GM12878 (cell line): ENCODE data around the gene KRTAP5-3. TPM values are rescaled to one million over a fixed set of nuclear protein-coding genes. Genes with fewer than 3 reads are reported as not detected.
"Not testable (repeated sequence)": the region's sequence is repeated elsewhere in the genome, so short reads cannot be mapped to it uniquely, and the experiment has no call there.

Experiments used
- ATAC-seq: fragments of 200-7000 bp; cut with Tn5 transposase; 3 replicates; pipeline ENCODE4 v1.9.1; 2020; ENCODE audit warnings: mild to moderate bottlenecking, moderate library complexity
- BruUV-seq: library from RNA; stranded (reverse); fragments of 400-500 nt; replicated peaks from 2 replicates; lab custom pipeline; 2021; lab: Mats Ljungman, UMichigan
- CTCF ChIA-PET: fragments of 300-600 bp; sonication (Branson Sonifier 250); formaldehyde crosslinking; extraction: SDS; loops from one replicate; lab custom pipeline; 2021; ENCODE audit warnings: inconsistent platforms; lab: Yijun Ruan, JAX
- POLR2A ChIA-PET: fragments of 350-600 bp; formaldehyde crosslinking; extraction: SDS; loops from one replicate; lab custom pipeline; 2021; ENCODE audit warnings: inconsistent platforms; lab: Charles Lee
- RAD21 ChIA-PET: fragments of 300-600 bp; sonication (Branson Sonifier 250); formaldehyde crosslinking; loops from one replicate; lab custom pipeline; 2023; ENCODE audit warnings: antibody characterized with exemption; ENCODE audit not compliant: unreplicated experiment; lab: Charles Lee
- SMC1A ChIA-PET: fragments of 300-600 bp; sonication (Branson Sonifier 250); formaldehyde crosslinking; loops from one replicate; lab custom pipeline; 2023; ENCODE audit not compliant: unreplicated experiment, uncharacterized antibody; lab: Charles Lee
- DNase-seq: peaks from one replicate; pipeline ENCODE4 v3.0.0-alpha.2; 2011; ENCODE audit warnings: low read depth, low spot score
- FAIRE-seq: peaks from 3 replicates; lab custom pipeline; 2011; peaks lifted over from hg19 to GRCh38; lab: Jason Lieb, UNC
- H2AFZ ChIP-seq: 2 replicates; pipeline ENCODE4 v1.6.0; 2011; ENCODE audit warnings: low read depth, low read length, control low read depth; ENCODE audit not compliant: control insufficient read depth
- H3K27ac ChIP-seq: 2 replicates; pipeline ENCODE4 v1.5.1; 2011; ENCODE audit warnings: control low read depth; ENCODE audit not compliant: control insufficient read depth, insufficient read depth
- H3K27me3 ChIP-seq, 2 experiments: replicated peaks in 1 of 2; 2 replicates each; pipeline versions ENCODE4 v1.6.0 to v1.6.1; 2011; ENCODE audit warnings: low read length in 1 of 2; ENCODE audit not compliant: control insufficient read depth in 2 of 2, insufficient read depth in 2 of 2
- H3K36me3 ChIP-seq, 2 experiments: 2 replicates each; pipeline ENCODE4 v1.5.1; 2011; ENCODE audit warnings: low read length in 1 of 2; ENCODE audit not compliant: control insufficient read depth in 2 of 2, insufficient read depth in 2 of 2
- H3K4me1 ChIP-seq: 2 replicates; pipeline ENCODE4 v1.6.1; 2011; ENCODE audit warnings: mild to moderate bottlenecking, low read length, moderate library complexity, mixed read lengths; ENCODE audit not compliant: control insufficient read depth, insufficient read depth
- H3K4me2 ChIP-seq: 2 replicates; pipeline ENCODE4 v1.6.0; 2011; ENCODE audit warnings: control low read depth; ENCODE audit not compliant: control insufficient read depth, insufficient read depth
- H3K4me3 ChIP-seq: fragments of 200-600 bp; sonication (generic); 2 replicates; pipeline ENCODE4 v1.5.1; 2016
- H3K79me2 ChIP-seq: 2 replicates; pipeline ENCODE4 v1.6.0; 2011; ENCODE audit warnings: low read length; ENCODE audit not compliant: control insufficient read depth, insufficient read depth
- H3K9ac ChIP-seq: 2 replicates; pipeline ENCODE4 v1.8.0; 2011; ENCODE audit warnings: low read length, control low read depth, mixed read lengths; ENCODE audit not compliant: control insufficient read depth, insufficient read depth
- H3K9me3 ChIP-seq: replicated peaks from 3 replicates; pipeline ENCODE4 v1.5.1; 2011; ENCODE audit warnings: mild to moderate bottlenecking, low read length; ENCODE audit not compliant: control insufficient read depth, insufficient read depth
- H4K20me1 ChIP-seq: 2 replicates; pipeline ENCODE4 v1.6.0; 2011; ENCODE audit not compliant: control insufficient read depth, insufficient read depth
- EGR1 ChIP-seq, 2 experiments: IDR thresholded peaks; 1 replicate in 1 of 2; 2 replicates in 1 of 2; pipeline ENCODE4 v1.6.1; 2011 to 2012; ENCODE audit warnings: low read depth in 2 of 2, low read length in 2 of 2, borderline replicate concordance in 1 of 2, mild to moderate bottlenecking in 1 of 2, moderate library complexity in 1 of 2
- ETV6 ChIP-seq, 2 experiments: fragments of 450-650 bp in 1 of 2; IDR thresholded peaks in 1 of 2; conservative IDR thresholded peaks in 1 of 2; 2 replicates each; pipeline ENCODE4 v1.6.1; 2014; ENCODE audit warnings: antibody characterized with exemption in 1 of 2, borderline replicate concordance in 1 of 2, low read depth in 1 of 2, mild to moderate bottlenecking in 1 of 2, moderate library complexity in 1 of 2
- HDGF ChIP-seq: fragments of 450-650 bp; IDR thresholded peaks from 2 replicates; pipeline ENCODE4 v1.6.1; 2016; ENCODE audit warnings: antibody characterized with exemption
- SKIL ChIP-seq: fragments of 450-650 bp; IDR thresholded peaks from 2 replicates; pipeline ENCODE4 v1.6.1; 2017; ENCODE audit warnings: mild to moderate bottlenecking, low read depth, inconsistent platforms; ENCODE audit not compliant: poor library complexity, severe bottlenecking
- SPI1 ChIP-seq: IDR thresholded peaks from 2 replicates; pipeline ENCODE4 v1.6.1; 2011; ENCODE audit warnings: low read depth, mild to moderate bottlenecking, low read length, moderate library complexity, borderline replicate concordance; ENCODE audit not compliant: insufficient read depth
- WGBS: methylation state at CpG from one replicate; pipeline ENCODE4 v1.1.6; 2016; ENCODE audit warnings: low lambda C conversion rate; ENCODE audit not compliant: insufficient replicate concordance, insufficient coverage; ENCODE audit errors: missing lambda C conversion rate; 5-methylcytosine and 5-hydroxymethylcytosine counted together
- in situ Hi-C: fragments of 300-500 bp; cut with MboI; formaldehyde crosslinking; loops from 9 replicates; pipeline ENCODE4 v1.14.3; 2018; ENCODE audit warnings: mixed read lengths
- intact Hi-C: fragments of 100-400 bp; cut with micrococcal nuclease; formaldehyde crosslinking; loops from one replicate; pipeline ENCODE4 v1.14.2; 2022; ENCODE audit not compliant: unreplicated experiment
- polyA plus RNA-seq, 11 experiments: library from polyadenylated mRNA; depleted of rRNA in 4 of 11; unstranded in 6 of 11; stranded (reverse) in 5 of 11; fragments of >200 nt; fragmentation: Nextera tagmentation in 4 of 11; fragmentation: Illumina TruSeq in 1 of 11; extraction: Ambion mirVana in 4 of 11; extraction: Trizol in 1 of 11; gene quantifications; 1 replicate in 1 of 11; 2 replicates in 10 of 11; pipeline versions ENCODE4 v1.2.1 to v1.2.3, GENCODE V29; 2011 to 2016; ENCODE audit warnings: inconsistent platforms in 2 of 11, missing spikeins in 2 of 11, low read depth in 1 of 11
- total RNA-seq, 4 experiments: library from RNA; depleted of rRNA in 3 of 4; stranded (reverse); fragments of >200 nt in 3 of 4; fragmentation: Illumina TruSeq in 1 of 4; extraction: Trizol in 1 of 4; gene quantifications; 2 replicates each; pipeline versions ENCODE4 v1.2.1 to v1.2.3, GENCODE V29; 2013 to 2021

KRTAP5-3 gene
- total and polyA plus RNA-seq, 10 of the 15 experiments (the other 5 are each of a cell fraction or from before 2014, with no cell fraction given) = not detected

GRCh38 chr11:1607156-1607845 is 962 bp downstream of the KRTAP5-3 start:
- H3K4me1 ChIP-seq, H3K4me3 ChIP-seq, H3K4me2 ChIP-seq, BruUV-seq, in situ Hi-C loops, FAIRE-seq, H2AFZ ChIP-seq, ATAC-seq, SMC1A ChIA-PET, H4K20me1 ChIP-seq, DNase-seq, H3K27me3 ChIP-seq, intact Hi-C loops, CTCF ChIA-PET, H3K9me3 ChIP-seq, H3K27ac ChIP-seq, H3K79me2 ChIP-seq, H3K36me3 ChIP-seq, H3K9ac ChIP-seq: not testable (repeated sequence)
- ChIA-PET RAD21 (interaction anchor here (0.7 kb wide), 1 partner anchor 86 kb away, joined by 3 read pairs; no protein-coding TSS in a partner anchor), POLR2A (interaction anchor here (0.7 kb wide), 1 partner anchor 404 kb away, joined by 3 read pairs; no protein-coding TSS in a partner anchor)
- 49% methylated on average over 17 of the region's 18 CpGs for WGBS

- SMC1A ChIA-PET, H3K9me3 ChIP-seq, H2AFZ ChIP-seq, H3K36me3 ChIP-seq, H4K20me1 ChIP-seq, H3K4me3 ChIP-seq, H3K79me2 ChIP-seq, RAD21 ChIA-PET, H3K9ac ChIP-seq, BruUV-seq, intact Hi-C loops, in situ Hi-C loops, H3K4me1 ChIP-seq, POLR2A ChIA-PET, H3K27ac ChIP-seq, H3K27me3 ChIP-seq: not testable (repeated sequence)
- peak; percentile 30 for DNase-seq
- peak overlapping the region; percentile 19; the same call in 1 of the 2 replicates for H3K4me2 ChIP-seq
- CTCF ChIA-PET = interaction anchor here (1.5 kb wide), 1 partner anchor 11 kb away, joined by 4 read pairs; no protein-coding TSS in a partner anchor
- WGBS = 1% methylated on average over 13 of the region's 13 CpGs
- ATAC-seq = peak; percentile 100
- peak; percentile 96 for FAIRE-seq
- TF ChIP-seq ETV6 (conservative IDR thresholded peaks at IDR 0.05 in 1 of 2, IDR thresholded peaks at IDR 0.05 in 1 of 2; ENCODE audit: borderline replicate concordance in 1 of 2, low read depth in 1 of 2) (peak in 1 of 2 experiments; percentile 86; a peak in 1 of 4 replicates), HDGF (0 out of 2 replicates have a peak, but pooled peaks have one; percentile 24), SKIL (peak; percentile 44), SPI1 (peak; percentile 47; the same call in 1 of the 2 replicates), EGR1 (IDR thresholded peaks at IDR 0.05; ENCODE audit: borderline replicate concordance in 1 of 2, low read depth in 2 of 2, low read length in 2 of 2) (0 out of 3 replicates have a peak, but pooled peaks of 1 of the 2 experiments have one; percentile 39)
Observed at GRCh38 chr11:1605923-1606322, 2.3 kb downstream of the KRTAP5-3 start.
